SKM-1 treated with dmso at 0.1 percent for 144 hours (cell line): ENCODE results near the gene AEN.
A peak's percentile ranks its signal among the peaks of the same experiment; 100 is the strongest.

Experiments
- DNase-seq: peaks from one replicate; lab custom pipeline; 2025; ENCODE audit not compliant: unreplicated experiment; lab: John Stamatoyannopoulos, UW

AEN gene

GRCh38 chr15:88649753-88650551 is 28.8 kb downstream of the AEN start:
- DNase-seq: no peak

- no peak for DNase-seq
These were observed 29.4 kb downstream of the AEN start for GRCh38 chr15:88650556-88650955.

GRCh38 chr15:88651136-88651732 is 30.1 kb downstream of the AEN start:
- DNase-seq: no peak

- DNase-seq: no peak
These were observed 30.8 kb downstream of the AEN start for GRCh38 chr15:88651971-88652370.

- DNase-seq: no peak
These were observed 31.5 kb downstream of the AEN start for GRCh38 chr15:88652456-88653199.

GRCh38 chr15:88653200-88654064 is 32.3 kb downstream of the AEN start:
- no peak for DNase-seq

GRCh38 chr15:88654430-88655102 is 33.4 kb downstream of the AEN start:
- no peak for DNase-seq

GRCh38 chr15:88655103-88655553 is 34.0 kb downstream of the AEN start:
- no peak for DNase-seq

- peak; percentile 19 for DNase-seq
These were observed 34.8 kb downstream of the AEN start for GRCh38 chr15:88655800-88656488.

- no peak for DNase-seq
These were observed 35.7 kb downstream of the AEN start for GRCh38 chr15:88656760-88657221.

GRCh38 chr15:88657326-88658069 is 36.4 kb downstream of the AEN start:
- peak; percentile 9 for DNase-seq

GRCh38 chr15:88658070-88658965 is 37.2 kb downstream of the AEN start:
- no peak for DNase-seq

- no peak for DNase-seq
These were observed 38.1 kb downstream of the AEN start for GRCh38 chr15:88658972-88659931.

- no peak for DNase-seq
These were observed 40.0 kb downstream of the AEN start for GRCh38 chr15:88661041-88661700.

GRCh38 chr15:88661761-88662556 is 40.8 kb downstream of the AEN start:
- DNase-seq: no peak
